Left ventricle myocardium inferior (tissue), 1 donor: ENCODE data around the gene R3HDML. TPM values are rescaled to one million over a fixed set of nuclear protein-coding genes. Genes with fewer than 3 reads are reported as not detected.
"Not testable (repeated sequence)": the region's sequence is repeated elsewhere in the genome, so short reads cannot be mapped to it uniquely, and the experiment has no call there.

Experiments
- DNase-seq: peaks from one replicate; pipeline ENCODE4 v3.0.0-alpha.2; 2020
- H3K27ac ChIP-seq: fragments of 200-600 bp; replicated peaks from 2 replicates; pipeline ENCODE4 v1.8.0; 2021
- H3K27me3 ChIP-seq: fragments of 200-600 bp; 2 replicates; pipeline ENCODE4 v1.8.0; 2021; ENCODE audit warnings: low read depth
- H3K36me3 ChIP-seq: fragments of 200-600 bp; 2 replicates; pipeline ENCODE4 v1.8.0; 2021
- H3K4me1 ChIP-seq: fragments of 200-600 bp; 2 replicates; pipeline ENCODE4 v1.8.0; 2021
- H3K4me3 ChIP-seq: fragments of 200-600 bp; 2 replicates; pipeline ENCODE4 v1.8.0; 2021; ENCODE audit warnings: mild to moderate bottlenecking, moderate library complexity
- H3K9me3 ChIP-seq: fragments of 200-600 bp; replicated peaks from 2 replicates; pipeline ENCODE4 v1.8.0; 2021
- CTCF ChIP-seq: fragments of 200-600 bp; IDR thresholded peaks from 2 replicates; pipeline ENCODE4 v1.8.0; 2021; ENCODE audit warnings: antibody characterized with exemption, mild to moderate bottlenecking, borderline replicate concordance
- intact Hi-C: fragments of 100-400 bp; cut with micrococcal nuclease; formaldehyde crosslinking; loops from one replicate; pipeline ENCODE4 v1.11.0; 2022
- total RNA-seq: library from RNA; stranded (reverse); fragmentation: NEBNext Ultra II Directional; extraction: Animal tissue kit (Norgen Biotek cat#: 25700); gene quantifications from one replicate; pipeline ENCODE4 v1.2.1, GENCODE V29; 2021
- donor health status: DM: no; HTN: yes; CAD: no; lungs with severe emphysema.

R3HDML gene
- total RNA-seq, 1 donor from 2014 or later = not detected

GRCh38 chr20:44345147-44345546, 8.3 kb downstream of the R3HDML start:
- intact Hi-C loops = no loop called here
- no peaks in the 10 kb centered on the region for H3K4me1 ChIP-seq
- TF ChIP-seq CTCF = no peak
- H3K27ac ChIP-seq = no peak overlapping the region
- no peaks in the 10 kb centered on the region for H3K9me3 ChIP-seq
- H3K27me3 ChIP-seq = peaks cover 23% of the 10 kb centered on the region
- no peak for DNase-seq
- H3K36me3 ChIP-seq = no peaks in the 10 kb centered on the region
- H3K4me3 ChIP-seq = no peak overlapping the region

GRCh38 chr20:44345941-44346340, 9.1 kb downstream of the R3HDML start:
- H3K9me3 ChIP-seq, H3K4me1 ChIP-seq, intact Hi-C loops, H3K4me3 ChIP-seq, DNase-seq, H3K27ac ChIP-seq, H3K36me3 ChIP-seq: not testable (repeated sequence)
- H3K27me3 ChIP-seq = peaks cover 28% of the 10 kb centered on the region

- intact Hi-C loops = no loop called here
Observed at GRCh38 chr20:44348168-44348659, 11.4 kb downstream of the R3HDML start.

GRCh38 chr20:44349349-44349748, 12.5 kb downstream of the R3HDML start:
- Histone ChIP-seq H3K9me3 (no peaks in the 10 kb centered on the region), H3K27me3 (peaks cover 20% of the 10 kb centered on the region), H3K4me1 (no peaks in the 10 kb centered on the region), H3K4me3 (no peak overlapping the region), H3K27ac (no peak overlapping the region), H3K36me3 (no peaks in the 10 kb centered on the region)
- DNase-seq = no peak
- intact Hi-C loops = no loop called here
- TF ChIP-seq CTCF = no peak

More at GRCh38 chr20:44348168-44348659, 11.4 kb downstream of the R3HDML start:
- no peak overlapping the region for H3K27ac ChIP-seq
- no peak for DNase-seq
- no peak overlapping the region for H3K4me3 ChIP-seq
- no peak for TF ChIP-seq CTCF
- H3K4me1 ChIP-seq = no peaks in the 10 kb centered on the region
- no peaks in the 10 kb centered on the region for H3K9me3 ChIP-seq
- H3K36me3 ChIP-seq = no peaks in the 10 kb centered on the region
- peaks cover 30% of the 10 kb centered on the region for H3K27me3 ChIP-seq

- no peaks in the 10 kb centered on the region for H3K9me3 ChIP-seq
- no peaks in the 10 kb centered on the region for H3K36me3 ChIP-seq
- no peak overlapping the region for H3K4me3 ChIP-seq
- intact Hi-C loops = no loop called here
- no peak for TF ChIP-seq CTCF
- H3K27me3 ChIP-seq = peaks cover 30% of the 10 kb centered on the region
- no peak overlapping the region for H3K27ac ChIP-seq
- H3K4me1 ChIP-seq = no peaks in the 10 kb centered on the region
- no peak for DNase-seq
Observed at GRCh38 chr20:44350567-44350966, 13.7 kb downstream of the R3HDML start.

- no peak overlapping the region for H3K4me3 ChIP-seq
- no peak for DNase-seq
- no peaks in the 10 kb centered on the region for H3K9me3 ChIP-seq
- H3K27me3 ChIP-seq = peaks cover 38% of the 10 kb centered on the region
- no peaks in the 10 kb centered on the region for H3K4me1 ChIP-seq
- intact Hi-C loops = no loop called here
- H3K27ac ChIP-seq = no peak overlapping the region
- no peak for TF ChIP-seq CTCF
- H3K36me3 ChIP-seq = no peaks in the 10 kb centered on the region
Observed at GRCh38 chr20:44354979-44355497, 18.2 kb downstream of the R3HDML start.
